Adrenal gland (tissue), 5 donors: Measurements from ENCODE around the gene PCARE.

Experiments used
- POLR2A ChIP-seq, 2 donors: fragments of 450-650 bp; IDR thresholded peaks; one replicate each; pipeline ENCODE4 v1.6.1; 2017; ENCODE audit warnings: antibody characterized with exemption in 2 of 2, mild to moderate bottlenecking in 2 of 2, moderate library complexity in 1 of 2
- TF ChIP-seq, protein P1 (sequence below), 6 experiments: fragments of 450-650 bp in 4 of 6; fragments of 200-600 bp in 2 of 6; sonication (generic) in 1 of 6; IDR thresholded peaks; 1 replicate in 5 of 6; 2 replicates in 1 of 6; pipeline versions ENCODE4 v1.5.1 to v1.8.0; 2016 to 2021; ENCODE audit warnings: antibody characterized with exemption in 6 of 6, mild to moderate bottlenecking in 2 of 6, moderate library complexity in 1 of 6
- donor health status: DM: no; HTN: no; CAD: no.

- TF ChIP-seq, protein P1, sequence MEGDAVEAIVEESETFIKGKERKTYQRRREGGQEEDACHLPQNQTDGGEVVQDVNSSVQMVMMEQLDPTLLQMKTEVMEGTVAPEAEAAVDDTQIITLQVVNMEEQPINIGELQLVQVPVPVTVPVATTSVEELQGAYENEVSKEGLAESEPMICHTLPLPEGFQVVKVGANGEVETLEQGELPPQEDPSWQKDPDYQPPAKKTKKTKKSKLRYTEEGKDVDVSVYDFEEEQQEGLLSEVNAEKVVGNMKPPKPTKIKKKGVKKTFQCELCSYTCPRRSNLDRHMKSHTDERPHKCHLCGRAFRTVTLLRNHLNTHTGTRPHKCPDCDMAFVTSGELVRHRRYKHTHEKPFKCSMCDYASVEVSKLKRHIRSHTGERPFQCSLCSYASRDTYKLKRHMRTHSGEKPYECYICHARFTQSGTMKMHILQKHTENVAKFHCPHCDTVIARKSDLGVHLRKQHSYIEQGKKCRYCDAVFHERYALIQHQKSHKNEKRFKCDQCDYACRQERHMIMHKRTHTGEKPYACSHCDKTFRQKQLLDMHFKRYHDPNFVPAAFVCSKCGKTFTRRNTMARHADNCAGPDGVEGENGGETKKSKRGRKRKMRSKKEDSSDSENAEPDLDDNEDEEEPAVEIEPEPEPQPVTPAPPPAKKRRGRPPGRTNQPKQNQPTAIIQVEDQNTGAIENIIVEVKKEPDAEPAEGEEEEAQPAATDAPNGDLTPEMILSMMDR (IDR thresholded peaks at IDR 0.05): no peak
- TF ChIP-seq POLR2A (IDR thresholded peaks at IDR 0.05): no peak
These were observed 12.0 kb downstream of the PCARE start for GRCh38 chr2:29062371-29062770.
